HepG2 (cell line): ENCODE data around the gene DDIT4. TPM values are rescaled to one million over a fixed set of nuclear protein-coding genes. Genes with fewer than 3 reads are reported as not detected.
A peak's percentile ranks its signal among the peaks of the same experiment; 100 is the strongest.

ENCODE experiments used
- ARID4A ChIP-seq: sonication (generic); formaldehyde crosslinking; IDR thresholded peaks from 2 replicates; pipeline ENCODE4 v1.5.0; 2020; ENCODE audit warnings: mild to moderate bottlenecking, missing genetic modification reagents, borderline replicate concordance
- ARNT2 ChIP-seq: sonication (generic); formaldehyde crosslinking; IDR thresholded peaks from 2 replicates; pipeline ENCODE4 v1.8.0; 2022; ENCODE audit warnings: mild to moderate bottlenecking, low read depth, missing genetic modification reagents, moderate library complexity
- ARNTL ChIP-seq: sonication (generic); formaldehyde crosslinking; IDR thresholded peaks from 2 replicates; pipeline ENCODE4 v1.4.0; 2020; ENCODE audit warnings: mild to moderate bottlenecking, missing genetic modification reagents
- CENPBD1 ChIP-seq: sonication (generic); formaldehyde crosslinking; IDR thresholded peaks from 2 replicates; pipeline ENCODE4 v1.8.0; 2022; ENCODE audit warnings: missing genetic modification reagents, low read depth, mild to moderate bottlenecking, borderline replicate concordance
- CHD4 ChIP-seq: fragments of 200-600 bp; sonication (generic); IDR thresholded peaks from 2 replicates; pipeline ENCODE4 v1.7.0; 2017; ENCODE audit warnings: mild to moderate bottlenecking, low read length, borderline replicate concordance
- HNF1B ChIP-seq: sonication (generic); formaldehyde crosslinking; IDR thresholded peaks from 2 replicates; pipeline ENCODE4 v1.5.1; 2020; ENCODE audit warnings: mild to moderate bottlenecking, moderate library complexity, missing genetic modification reagents
- KAT2B ChIP-seq: fragments of 150-350 bp; IDR thresholded peaks from 2 replicates; pipeline ENCODE4 v1.6.1; 2014; ENCODE audit warnings: low read depth, low read length, borderline replicate concordance
- KLF12 ChIP-seq: sonication (generic); formaldehyde crosslinking; IDR thresholded peaks from 2 replicates; pipeline ENCODE4 v1.4.0; 2020; ENCODE audit warnings: missing genetic modification reagents, borderline replicate concordance
- MTF1 ChIP-seq: sonication (generic); formaldehyde crosslinking; IDR thresholded peaks from 2 replicates; pipeline ENCODE4 v1.5.0; 2020; ENCODE audit warnings: missing genetic modification reagents
- NFKBIZ ChIP-seq: IDR thresholded peaks from 2 replicates; pipeline ENCODE4 v1.6.1; 2018; ENCODE audit warnings: missing genetic modification reagents, missing compliant biosample characterization
- NR2F2 ChIP-seq: IDR thresholded peaks from 2 replicates; pipeline ENCODE4 v1.6.1; 2012; ENCODE audit warnings: low read depth, inconsistent platforms, borderline replicate concordance
- POLR2AphosphoS2 ChIP-seq: IDR thresholded peaks from 2 replicates; pipeline ENCODE4 v1.6.1; 2011; ENCODE audit warnings: low read depth, low read length, improper control_type of control experiment
- RNF219 ChIP-seq: sonication (generic); formaldehyde crosslinking; IDR thresholded peaks from 2 replicates; pipeline ENCODE4 v1.5.0; 2020; ENCODE audit warnings: mild to moderate bottlenecking, missing genetic modification reagents
- ZNF124 ChIP-seq: sonication (generic); formaldehyde crosslinking; IDR thresholded peaks from 2 replicates; pipeline ENCODE4 v1.4.0; 2020; ENCODE audit warnings: missing genetic modification reagents
- ZNF510 ChIP-seq: sonication (generic); formaldehyde crosslinking; IDR thresholded peaks from 2 replicates; pipeline ENCODE4 v1.4.0; 2020; ENCODE audit warnings: low read depth, mild to moderate bottlenecking, missing genetic modification reagents
- ZNF747 ChIP-seq: sonication (generic); formaldehyde crosslinking; IDR thresholded peaks from 2 replicates; pipeline ENCODE4 v1.8.1; 2023; ENCODE audit warnings: missing genetic modification reagents, mild to moderate bottlenecking, borderline replicate concordance
- polyA plus RNA-seq, 8 experiments: library from polyadenylated mRNA; depleted of rRNA in 3 of 8; stranded (reverse) in 7 of 8; unstranded in 1 of 8; fragments of >200 nt; fragmentation: Illumina TruSeq in 4 of 8; extraction: Trizol in 4 of 8; gene quantifications; 2 replicates each; pipeline versions ENCODE4 v1.2.1 to v1.2.3, GENCODE V29; 2011 to 2016; ENCODE audit warnings: low read depth in 4 of 8, missing spikeins in 1 of 8, mixed read lengths in 1 of 8; ENCODE audit not compliant: insufficient read depth in 1 of 8
- total RNA-seq, 5 experiments: library from RNA; depleted of rRNA; stranded (reverse); fragments of >200 nt; fragmentation: Illumina TruSeq; extraction: Trizol; gene quantifications; 2 replicates each; pipeline ENCODE4 v1.2.3, GENCODE V29; 2016; ENCODE audit warnings: low read depth in 1 of 5

DDIT4 gene
- total and polyA plus RNA-seq, 2 of the 13 experiments (the other 11 are each of a cell fraction or from before 2014, with no cell fraction given), result 35.6 to 40.7 TPM

- no peak for TF ChIP-seq RNF219 (CRISPR knock-in tag)
- no peak for TF ChIP-seq MTF1 (CRISPR knock-in tag)
- TF ChIP-seq ARNTL (CRISPR knock-in tag), result peak; percentile 19; the same call in 1 of the 2 replicates
- TF ChIP-seq NR2F2, result peak; percentile 25; the same call in 1 of the 2 replicates
- no peak for TF ChIP-seq ZNF747 (CRISPR knock-in tag)
- no peak for TF ChIP-seq ARNT2 (CRISPR knock-in tag)
- 0 out of 2 replicates have a peak, but pooled peaks have one; percentile 9 for TF ChIP-seq KLF12 (CRISPR knock-in tag)
- TF ChIP-seq ARID4A (CRISPR knock-in tag), result peak; percentile 60; the same call in 1 of the 2 replicates
- TF ChIP-seq HNF1B, result peak; percentile 69
- no peak for TF ChIP-seq CENPBD1 (CRISPR knock-in tag)
- 0 out of 2 replicates have a peak, but pooled peaks have one; percentile 57 for TF ChIP-seq ZNF510
- TF ChIP-seq KAT2B, result no peak
- no peak for TF ChIP-seq ZNF124 (CRISPR knock-in tag)
- TF ChIP-seq CHD4, result no peak
- TF ChIP-seq POLR2AphosphoS2, result no peak
- TF ChIP-seq NFKBIZ, result no peak
- TF ChIP-seq, all 625 proteins: peak for 179
These were observed 25.1 kb upstream of the DDIT4 start (continued) for GRCh38 chr10:72248468-72249151.
